HG03139 (cell line): ENCODE measurements around the gene C1RL.

Source experiments
- ATAC-seq: cut with Tn5 transposase; IDR thresholded peaks from one replicate; pipeline ENCODE4 v1.9.1; 2021; ENCODE audit not compliant: unreplicated experiment

Gene C1RL

GRCh38 chr12:7137908-7138307 is 28.9 kb upstream of the C1RL start:
- ATAC-seq = no peak

DNA sequence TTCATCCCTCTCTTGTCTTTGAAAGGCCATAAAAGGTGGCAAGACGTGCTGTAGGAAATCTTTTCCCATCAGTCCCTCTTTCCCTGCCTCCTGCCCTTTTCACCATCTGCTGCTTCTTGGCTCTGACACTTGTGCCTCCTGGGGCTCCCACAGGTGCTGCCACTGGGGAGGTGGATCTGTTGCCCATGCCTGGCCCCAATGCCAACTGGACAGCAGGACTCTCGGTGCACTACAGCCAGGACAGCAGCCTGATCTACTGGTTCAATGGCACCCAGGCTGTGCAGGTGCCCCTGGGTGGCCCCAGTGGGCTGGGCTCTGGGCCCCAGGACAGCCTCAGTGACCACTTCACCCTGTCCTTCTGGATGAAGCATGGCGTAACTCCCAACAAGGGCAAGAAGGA is 27.7 kb upstream of the C1RL start:
- ATAC-seq = no peak

- ATAC-seq = no peak
Measured at GRCh38 chr12:7136071-7136470, 27.1 kb upstream of the C1RL start.

DNA sequence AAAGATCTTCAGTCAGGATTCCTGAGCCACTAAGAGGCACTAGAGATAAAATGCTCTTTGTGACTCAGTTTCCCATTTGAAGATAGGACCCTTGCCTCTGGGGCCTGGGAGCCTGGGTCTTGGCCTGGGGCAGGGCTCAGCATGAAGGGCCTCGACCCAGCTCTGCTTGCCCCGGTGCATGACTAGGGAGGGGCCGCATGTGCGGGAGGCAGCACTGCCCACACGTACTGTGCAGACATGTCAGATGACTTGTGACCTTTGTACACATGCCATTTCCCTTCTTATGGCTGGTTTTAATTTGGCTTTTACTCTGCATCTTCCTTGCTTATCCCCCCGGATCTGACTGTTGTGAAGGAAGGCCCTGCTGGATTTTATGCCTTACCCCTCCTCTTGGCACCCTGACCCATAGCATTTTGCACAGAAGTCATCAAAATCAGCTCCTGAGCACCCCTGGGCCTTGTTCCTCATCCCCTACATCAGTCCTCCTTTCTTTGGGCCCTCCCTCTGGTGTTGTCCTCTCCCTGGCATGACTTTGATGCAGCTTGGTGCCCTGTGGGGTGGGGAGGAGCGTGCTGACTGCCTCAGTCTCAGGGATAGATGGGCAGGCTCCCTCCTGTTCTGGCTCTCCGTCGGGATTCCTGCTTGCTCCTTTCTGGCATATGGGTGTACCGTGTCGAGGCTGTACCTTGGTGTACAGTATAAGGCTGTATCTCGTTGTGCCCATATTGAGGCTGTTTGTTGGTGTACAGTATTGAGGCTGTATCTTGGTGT is 25.6 kb upstream of the C1RL start:
- ATAC-seq = no peak

DNA sequence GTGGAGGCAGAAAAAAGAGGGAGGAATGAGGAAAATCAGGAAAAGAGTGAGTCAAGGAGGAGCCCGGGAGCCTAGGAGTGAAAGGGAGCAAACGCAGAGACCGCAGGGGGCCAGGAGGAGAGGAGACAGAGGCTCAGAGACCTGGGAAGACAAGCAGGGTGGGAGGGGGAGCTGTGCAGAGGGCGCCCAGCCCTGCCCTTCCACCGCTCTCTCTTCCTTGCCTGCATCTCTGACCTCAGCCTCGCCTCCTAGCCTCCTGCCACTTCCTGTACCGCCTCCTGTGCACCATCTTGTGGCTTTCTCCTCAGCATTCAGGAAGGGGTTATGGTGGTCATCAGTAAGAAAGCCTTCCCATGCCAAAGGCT is 22.5 kb upstream of the C1RL start:
- no peak for ATAC-seq

GRCh38 chr12:7130701-7131501 is 21.9 kb upstream of the C1RL start:
- no peak for ATAC-seq

- ATAC-seq = peak; percentile 52
Measured at GRCh38 chr12:7129872-7130691, 21.1 kb upstream of the C1RL start, which contains the start of gene CLSTN3. Gene CLSTN3 (plus strand): TSS chr12:7130371. CDS start chr12:7130649, 278 bp downstream.

DNA sequence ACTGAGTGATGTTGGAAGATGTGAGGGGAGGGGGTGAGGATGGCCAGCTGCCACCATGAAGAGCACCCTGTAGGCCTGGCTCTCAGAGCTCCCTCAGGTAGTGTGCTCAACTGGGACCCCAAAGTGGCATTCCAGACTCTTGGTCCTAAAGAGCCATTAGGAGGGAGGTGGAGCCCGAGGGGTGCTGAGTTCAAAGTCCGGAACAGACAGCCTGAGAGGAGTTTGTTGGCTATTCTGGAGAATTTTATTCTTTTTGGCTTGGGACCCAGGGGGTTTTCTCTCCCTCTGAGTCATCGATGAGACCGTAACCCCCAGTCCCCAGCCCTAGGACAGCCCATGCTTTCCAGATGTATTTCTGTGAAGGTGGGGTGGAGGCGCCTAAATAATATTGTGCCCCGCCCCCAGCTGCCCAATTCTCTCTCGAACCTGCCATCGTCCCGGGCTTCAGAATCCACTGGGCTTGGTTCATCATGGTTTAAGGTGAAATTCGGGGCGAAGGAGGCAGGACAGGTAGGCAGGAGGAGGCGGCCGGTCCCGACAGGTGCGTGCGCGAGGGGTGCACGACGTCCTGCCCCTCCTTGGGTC is 20.4 kb upstream of the C1RL start:
- ATAC-seq = no peak

DNA sequence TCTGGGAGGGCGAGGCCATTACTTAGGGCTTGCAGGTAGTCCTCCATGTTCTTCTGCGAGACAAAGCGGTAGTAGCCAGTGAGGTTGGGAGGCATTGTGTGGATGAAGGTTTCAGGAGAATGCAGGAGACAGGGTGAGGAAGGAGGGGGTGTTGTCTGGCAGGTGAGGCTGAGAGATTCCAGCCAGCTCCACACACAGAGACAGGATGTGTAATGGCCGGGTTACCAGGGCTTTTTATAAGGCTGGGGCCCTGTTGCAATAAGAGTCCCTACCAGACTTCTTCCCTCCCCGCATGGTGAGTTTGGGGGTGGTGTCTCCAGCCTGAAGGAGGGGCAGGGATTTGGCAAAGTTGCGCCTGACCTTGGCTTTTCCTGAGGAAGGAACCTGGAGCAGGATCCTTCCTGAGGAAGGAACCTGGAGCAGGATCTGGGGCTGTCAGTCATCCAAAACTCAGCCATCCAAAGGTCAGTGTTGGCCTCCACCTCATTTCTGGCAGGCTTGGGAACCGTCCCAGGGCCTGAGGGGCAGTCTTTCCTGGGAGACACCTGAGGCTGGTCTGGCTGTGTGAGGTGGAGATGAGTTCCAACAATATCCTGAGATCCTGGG is 19.8 kb upstream of the C1RL start, which contains the start of gene RBP5:
RBP5 (minus strand) TSS at position 209 of the 606 bp plus-strand sequence; CDS start at position 95, 114 bp downstream.
- ATAC-seq = no peak

DNA sequence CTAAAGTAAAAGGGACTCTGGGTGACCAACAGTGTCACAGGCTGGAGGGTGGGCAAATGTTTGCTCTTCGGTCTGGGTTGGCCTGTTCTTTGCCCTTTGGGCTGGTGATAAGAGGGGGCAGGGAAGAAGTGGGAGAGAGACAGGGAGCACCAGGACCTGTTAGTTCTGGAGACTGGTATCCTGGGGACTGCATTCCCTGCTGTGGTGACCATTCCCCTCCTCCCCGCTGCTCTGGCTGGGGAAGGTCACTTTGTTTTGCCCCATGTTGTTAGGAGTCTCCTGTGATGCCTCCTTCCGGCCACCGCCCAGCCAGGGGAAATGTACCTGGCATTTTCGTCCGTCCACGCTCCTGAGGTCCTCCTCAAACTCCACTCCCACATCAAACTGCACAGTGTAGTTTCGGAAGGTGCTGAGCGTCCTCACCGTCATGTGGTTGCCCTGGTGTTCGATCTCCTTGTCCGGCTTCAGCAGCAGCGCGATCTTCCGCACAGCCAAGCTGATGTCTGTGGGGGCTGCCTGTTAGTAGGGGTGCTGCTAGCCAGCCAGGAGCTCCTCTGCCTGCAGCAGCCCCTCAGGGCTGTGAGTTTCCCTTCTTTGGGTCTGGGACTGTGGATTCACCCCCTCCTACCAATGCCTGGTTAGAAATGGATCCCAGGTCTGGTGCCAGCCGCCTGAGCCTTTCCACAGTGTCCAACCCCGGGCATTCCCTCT is 19.1 kb upstream of the C1RL start:
- no peak for ATAC-seq

- ATAC-seq = no peak
Measured at GRCh38 chr12:7125632-7126227, 16.7 kb upstream of the C1RL start.

DNA sequence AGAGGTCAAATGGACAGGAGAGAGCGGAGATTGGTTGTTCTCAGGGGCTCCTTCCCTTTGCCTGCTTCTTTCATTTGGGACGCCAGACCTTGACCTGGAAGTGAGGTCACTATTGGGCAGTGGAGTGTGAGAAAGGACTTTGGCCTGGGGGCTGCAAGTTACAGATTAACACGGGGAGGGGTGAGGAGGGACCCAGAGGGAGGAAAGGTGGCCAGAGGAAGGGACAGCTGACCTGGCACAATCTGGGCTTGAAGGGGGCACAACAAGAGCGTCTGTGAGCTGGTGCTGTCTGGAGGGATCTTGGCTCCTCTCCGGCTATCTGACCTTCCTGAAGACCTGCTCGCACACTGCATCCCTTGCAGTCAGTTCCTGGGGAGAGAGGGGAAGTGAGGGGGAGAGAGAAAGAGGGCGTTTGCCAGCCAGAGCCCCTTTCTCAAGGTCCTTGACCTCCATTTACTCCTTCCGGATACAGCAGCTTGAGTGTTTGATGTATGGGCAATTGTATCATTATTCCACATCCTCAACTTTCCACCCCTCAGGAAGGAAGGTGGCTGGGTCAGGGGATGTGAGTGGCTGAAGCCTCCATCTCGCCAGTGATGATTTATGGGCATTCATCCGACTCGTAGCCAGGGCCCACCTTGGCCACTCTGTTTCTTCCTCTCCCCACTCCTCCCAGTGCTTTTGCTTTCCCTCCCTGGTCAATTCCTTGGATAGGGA is 14.9 kb upstream of the C1RL start:
- no peak for ATAC-seq

DNA sequence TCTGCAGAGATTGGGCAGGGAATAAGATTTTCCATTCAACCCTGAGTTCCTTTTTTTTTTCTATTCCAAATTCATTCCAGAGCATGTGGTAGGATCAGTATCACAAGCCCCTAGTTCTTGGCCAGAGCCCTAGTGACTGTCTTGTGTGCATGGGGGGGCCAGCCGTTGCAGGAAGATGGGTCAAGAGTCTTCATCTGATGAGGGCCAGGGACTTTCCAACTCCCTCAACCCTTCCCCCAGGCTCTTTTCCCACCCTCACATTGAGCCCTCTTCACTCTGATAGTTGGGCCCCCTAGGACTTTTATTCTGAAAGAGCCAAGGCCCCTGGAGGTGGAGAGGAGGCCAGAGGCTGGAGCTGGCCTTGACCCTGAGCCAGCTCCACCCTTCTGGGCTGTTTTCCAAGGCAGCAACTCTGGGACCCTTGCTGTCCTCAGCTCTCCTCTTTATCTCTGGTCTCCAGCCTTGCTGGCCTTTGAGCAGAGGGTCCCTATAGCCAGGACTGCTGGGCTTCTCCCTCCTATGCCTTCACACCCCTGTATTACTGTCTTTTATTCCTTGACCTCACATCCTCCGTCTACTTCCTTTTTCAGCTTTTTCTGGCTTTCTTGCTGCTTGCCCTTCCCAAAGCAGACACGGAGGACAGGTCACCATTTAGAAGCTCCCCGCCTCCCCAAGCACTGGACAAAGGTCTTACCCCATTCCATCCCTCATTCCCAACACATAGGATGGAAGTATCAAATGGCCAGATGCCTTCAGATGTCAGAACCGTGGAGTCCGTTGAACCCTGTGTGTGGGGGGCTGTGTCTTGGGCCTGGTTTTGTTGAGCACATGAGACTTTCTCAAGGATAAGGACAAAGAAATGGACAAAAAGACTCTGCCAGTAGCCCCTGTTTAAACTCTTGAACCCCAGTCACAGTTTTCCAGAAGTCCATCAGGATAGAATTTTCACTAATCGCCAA is 14.1 kb upstream of the C1RL start:
- ATAC-seq = no peak

DNA sequence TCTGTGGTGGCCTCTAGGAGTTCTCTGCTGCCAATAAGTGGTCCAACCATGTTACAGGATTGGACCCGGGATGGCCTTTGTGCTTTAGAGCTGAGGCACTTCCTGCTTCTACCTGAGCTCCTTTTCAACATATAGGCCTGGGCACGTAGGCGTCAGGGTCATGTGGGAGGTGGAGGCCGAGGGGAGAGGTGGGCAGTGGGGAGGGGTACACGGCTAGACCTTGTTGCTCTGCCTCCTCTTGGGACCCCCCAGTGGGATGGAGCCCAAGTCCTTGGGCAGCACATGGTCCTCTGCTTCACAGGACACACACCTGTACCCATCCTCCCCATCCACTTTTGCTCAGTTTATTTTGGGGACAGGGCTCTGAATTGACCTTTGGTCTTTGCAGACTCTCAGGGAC is 12.3 kb upstream of the C1RL start:
- no peak for ATAC-seq

- ATAC-seq = no peak
Measured at GRCh38 chr12:7120166-7120565, 11.2 kb upstream of the C1RL start.

GRCh38 chr12:7118881-7119280 is 9.9 kb upstream of the C1RL start:
- no peak for ATAC-seq

GRCh38 chr12:7117670-7118069 is 8.7 kb upstream of the C1RL start:
- no peak for ATAC-seq

- no peak for ATAC-seq
Measured at GRCh38 chr12:7116916-7117315, 7.9 kb upstream of the C1RL start.
